ENCODE data around the gene GHR.

The GHR gene

GRCh38 chr5:42641336-42642005 is 218.2 kb downstream of the GHR start:
- Histone ChIP-seq H3K27me3 (ENCODE audit: insufficient read depth, insufficient read length) (no peaks in the 10 kb centered on the region), H3K9me3 (ENCODE audit: insufficient read depth, low read length) (no peaks in the 10 kb centered on the region), H3K9ac (ENCODE audit: insufficient read length, low read depth) (no peak overlapping the region), H3K36me3 (ENCODE audit: insufficient read depth, insufficient read length, low read length) (no peaks in the 10 kb centered on the region), H3K4me1 (ENCODE audit: insufficient read depth, insufficient read length) (no peaks in the 10 kb centered on the region), H3K4me3 (ENCODE audit: insufficient read length, low read depth) (no peak overlapping the region)
- no peak for DNase-seq (ENCODE audit: low read depth, low spot score)
- no peak for TF ChIP-seq ZNF274 (IDR thresholded peaks at IDR 0.05; ENCODE audit: low read depth, low read length)
- no peak for TF ChIP-seq YY1 (IDR thresholded peaks at IDR 0.05; ENCODE audit: insufficient read depth, insufficient read length)
- TF ChIP-seq SUZ12 (IDR thresholded peaks at IDR 0.05; ENCODE audit: extremely low read depth, insufficient read depth, insufficient read length): no peak

GRCh38 chr5:42642006-42642405 is 218.8 kb downstream of the GHR start:
- Histone ChIP-seq H3K9ac (ENCODE audit: insufficient read length, low read depth) (no peak overlapping the region), H3K9me3 (ENCODE audit: insufficient read depth, low read length) (no peaks in the 10 kb centered on the region), H3K36me3 (ENCODE audit: insufficient read depth, insufficient read length, low read length) (no peaks in the 10 kb centered on the region), H3K27me3 (ENCODE audit: insufficient read depth, insufficient read length) (no peaks in the 10 kb centered on the region), H3K4me3 (ENCODE audit: insufficient read length, low read depth) (no peak overlapping the region), H3K4me1 (ENCODE audit: insufficient read depth, insufficient read length) (no peaks in the 10 kb centered on the region)
- TF ChIP-seq YY1 (IDR thresholded peaks at IDR 0.05; ENCODE audit: insufficient read depth, insufficient read length) (no peak), SUZ12 (IDR thresholded peaks at IDR 0.05; ENCODE audit: extremely low read depth, insufficient read depth, insufficient read length) (no peak), ZNF274 (IDR thresholded peaks at IDR 0.05; ENCODE audit: low read depth, low read length) (no peak)
- no peak for DNase-seq (ENCODE audit: low read depth, low spot score)

- Histone ChIP-seq H3K36me3 (ENCODE audit: insufficient read depth, insufficient read length, low read length) (no peaks in the 10 kb centered on the region), H3K4me3 (ENCODE audit: insufficient read length, low read depth) (no peak overlapping the region), H3K9me3 (ENCODE audit: insufficient read depth, low read length) (no peaks in the 10 kb centered on the region), H3K27me3 (ENCODE audit: insufficient read depth, insufficient read length) (no peaks in the 10 kb centered on the region), H3K4me1 (ENCODE audit: insufficient read depth, insufficient read length) (no peaks in the 10 kb centered on the region), H3K9ac (ENCODE audit: insufficient read length, low read depth) (no peak overlapping the region)
- DNase-seq (ENCODE audit: low read depth, low spot score): no peak
- TF ChIP-seq ZNF274 (IDR thresholded peaks at IDR 0.05; ENCODE audit: low read depth, low read length) (no peak), YY1 (IDR thresholded peaks at IDR 0.05; ENCODE audit: insufficient read depth, insufficient read length) (no peak), SUZ12 (IDR thresholded peaks at IDR 0.05; ENCODE audit: extremely low read depth, insufficient read depth, insufficient read length) (no peak)
These were observed 220.1 kb downstream of the GHR start for GRCh38 chr5:42643360-42643759.

GRCh38 chr5:42645138-42645537 is 221.9 kb downstream of the GHR start:
- no peaks in the 10 kb centered on the region for H3K4me1 ChIP-seq (ENCODE audit: insufficient read depth, insufficient read length)
- no peak overlapping the region for H3K4me3 ChIP-seq (ENCODE audit: insufficient read length, low read depth)
- no peaks in the 10 kb centered on the region for H3K9me3 ChIP-seq (ENCODE audit: insufficient read depth, low read length)
- no peak overlapping the region for H3K9ac ChIP-seq (ENCODE audit: insufficient read length, low read depth)
- H3K36me3 ChIP-seq (ENCODE audit: insufficient read depth, insufficient read length, low read length): no peaks in the 10 kb centered on the region
- DNase-seq (ENCODE audit: low read depth, low spot score): no peak
- TF ChIP-seq YY1 (IDR thresholded peaks at IDR 0.05; ENCODE audit: insufficient read depth, insufficient read length) (no peak), SUZ12 (IDR thresholded peaks at IDR 0.05; ENCODE audit: extremely low read depth, insufficient read depth, insufficient read length) (no peak)
- no peaks in the 10 kb centered on the region for H3K27me3 ChIP-seq (ENCODE audit: insufficient read depth, insufficient read length)

GRCh38 chr5:42648036-42648435 is 224.8 kb downstream of the GHR start:
- Histone ChIP-seq H3K9me3 (ENCODE audit: insufficient read depth, low read length) (no peaks in the 10 kb centered on the region), H3K4me3 (ENCODE audit: insufficient read length, low read depth) (no peak overlapping the region), H3K27me3 (ENCODE audit: insufficient read depth, insufficient read length) (no peaks in the 10 kb centered on the region), H3K4me1 (ENCODE audit: insufficient read depth, insufficient read length) (no peaks in the 10 kb centered on the region), H3K9ac (ENCODE audit: insufficient read length, low read depth) (no peak overlapping the region), H3K36me3 (ENCODE audit: insufficient read depth, insufficient read length, low read length) (no peaks in the 10 kb centered on the region)
- TF ChIP-seq YY1 (IDR thresholded peaks at IDR 0.05; ENCODE audit: insufficient read depth, insufficient read length): no peak
- no peak for TF ChIP-seq SUZ12 (IDR thresholded peaks at IDR 0.05; ENCODE audit: extremely low read depth, insufficient read depth, insufficient read length)
- no peak for TF ChIP-seq ZNF274 (IDR thresholded peaks at IDR 0.05; ENCODE audit: low read depth, low read length)
- no peak for DNase-seq (ENCODE audit: low read depth, low spot score)

- no peak for DNase-seq (ENCODE audit: low read depth, low spot score)
- Histone ChIP-seq H3K36me3 (ENCODE audit: insufficient read depth, insufficient read length, low read length) (no peaks in the 10 kb centered on the region), H3K27me3 (ENCODE audit: insufficient read depth, insufficient read length) (no peaks in the 10 kb centered on the region), H3K4me1 (ENCODE audit: insufficient read depth, insufficient read length) (no peaks in the 10 kb centered on the region), H3K9me3 (ENCODE audit: insufficient read depth, low read length) (no peaks in the 10 kb centered on the region), H3K4me3 (ENCODE audit: insufficient read length, low read depth) (no peak overlapping the region), H3K9ac (ENCODE audit: insufficient read length, low read depth) (no peak overlapping the region)
- TF ChIP-seq ZNF274 (IDR thresholded peaks at IDR 0.05; ENCODE audit: low read depth, low read length): no peak
- TF ChIP-seq SUZ12 (IDR thresholded peaks at IDR 0.05; ENCODE audit: extremely low read depth, insufficient read depth, insufficient read length): no peak
- TF ChIP-seq YY1 (IDR thresholded peaks at IDR 0.05; ENCODE audit: insufficient read depth, insufficient read length): no peak
These were observed 225.7 kb downstream of the GHR start for GRCh38 chr5:42648915-42649314.

- H3K4me1 ChIP-seq (ENCODE audit: insufficient read depth, insufficient read length): no peaks in the 10 kb centered on the region
- TF ChIP-seq YY1 (IDR thresholded peaks at IDR 0.05; ENCODE audit: insufficient read depth, insufficient read length) (no peak), ZNF274 (IDR thresholded peaks at IDR 0.05; ENCODE audit: low read depth, low read length) (no peak), SUZ12 (IDR thresholded peaks at IDR 0.05; ENCODE audit: extremely low read depth, insufficient read depth, insufficient read length) (no peak)
- DNase-seq (ENCODE audit: low read depth, low spot score): no peak
- H3K9ac ChIP-seq (ENCODE audit: insufficient read length, low read depth): no peak overlapping the region
- no peak overlapping the region for H3K4me3 ChIP-seq (ENCODE audit: insufficient read length, low read depth)
- H3K9me3 ChIP-seq (ENCODE audit: insufficient read depth, low read length): no peaks in the 10 kb centered on the region
- H3K36me3 ChIP-seq (ENCODE audit: insufficient read depth, insufficient read length, low read length): no peaks in the 10 kb centered on the region
- no peaks in the 10 kb centered on the region for H3K27me3 ChIP-seq (ENCODE audit: insufficient read depth, insufficient read length)
These were observed 226.8 kb downstream of the GHR start for GRCh38 chr5:42650084-42650483.

Measured in NT2/D1 (cell line).